Activated effector memory CD4-positive, alpha-beta T cell treated with anti-CD3 and anti-CD28 coated beads, Interleukin-2, amount 50 U/mL, for 16 hours (primary cell): Measurements from ENCODE around the gene C9orf50.
"Not testable (repeated sequence)": the region's sequence is repeated elsewhere in the genome, so short reads cannot be mapped to it uniquely, and the experiment has no call there.

Source experiments
- DNase-seq: peaks from one replicate; pipeline ENCODE4 v3.0.0-alpha.2; 2020

C9orf50 gene

GRCh38 chr9:129609486-129610212, 11.3 kb downstream of the C9orf50 start:
- peak; percentile 80 for DNase-seq

GRCh38 chr9:129608561-129609481, 12.1 kb downstream of the C9orf50 start:
- no peak for DNase-seq

GRCh38 chr9:129607027-129607387, 13.9 kb downstream of the C9orf50 start:
- no peak for DNase-seq

- no peak for DNase-seq
Observed at GRCh38 chr9:129606161-129607026, 14.5 kb downstream of the C9orf50 start.

GRCh38 chr9:129604766-129605163, 16.1 kb downstream of the C9orf50 start:
- peak; percentile 71 for DNase-seq

- DNase-seq, result no peak
Observed at GRCh38 chr9:129604056-129604765, 16.7 kb downstream of the C9orf50 start.

- DNase-seq, result no peak
Observed at GRCh38 chr9:129602598-129603415, 18.1 kb downstream of the C9orf50 start.

GRCh38 chr9:129601082-129601674, 19.7 kb downstream of the C9orf50 start:
- DNase-seq, result no peak

- DNase-seq, result no peak
Observed at GRCh38 chr9:129598089-129598596, 22.8 kb downstream of the C9orf50 start.

GRCh38 chr9:129597355-129598088, 23.4 kb downstream of the C9orf50 start:
- peak; percentile 75 for DNase-seq

- no peak for DNase-seq
Observed at GRCh38 chr9:129596541-129597331, 24.2 kb downstream of the C9orf50 start.

- DNase-seq, result no peak
Observed at GRCh38 chr9:129595903-129596540, 24.9 kb downstream of the C9orf50 start.

GRCh38 chr9:129595311-129595741, 25.6 kb downstream of the C9orf50 start:
- no peak for DNase-seq

GRCh38 chr9:129594632-129595031, 26.3 kb downstream of the C9orf50 start:
- no peak for DNase-seq

- DNase-seq, result not testable (repeated sequence)
Observed at GRCh38 chr9:129592790-129593189, 28.1 kb downstream of the C9orf50 start.

GRCh38 chr9:129591916-129592315, 29.0 kb downstream of the C9orf50 start:
- no peak for DNase-seq

- DNase-seq, result no peak
Observed at GRCh38 chr9:129590466-129590865, 30.4 kb downstream of the C9orf50 start.

- no peak for DNase-seq
Observed at GRCh38 chr9:129587487-129588262, 33.2 kb downstream of the C9orf50 start.
